K562 (cell line): ENCODE data around the gene RNF26. TPM values are rescaled to one million over a fixed set of nuclear protein-coding genes. Genes with fewer than 3 reads are reported as not detected.

ENCODE experiments used
- ZBTB40 ChIP-seq, 2 experiments: fragments of 450-650 bp in 1 of 2; sonication (generic) in 1 of 2; formaldehyde crosslinking in 1 of 2; IDR thresholded peaks; 2 replicates each; pipeline versions ENCODE4 v1.7.1 to v1.9.0; 2016 to 2022; ENCODE audit warnings: inconsistent platforms in 1 of 2, mild to moderate bottlenecking in 1 of 2, missing genetic modification reagents in 1 of 2
- polyA plus RNA-seq, 8 experiments: library from polyadenylated mRNA; depleted of rRNA in 4 of 8; stranded (reverse) in 5 of 8; unstranded in 3 of 8; fragments of >200 nt; fragmentation: Nextera tagmentation in 2 of 8; fragmentation: Illumina TruSeq in 1 of 8; extraction: Ambion mirVana in 2 of 8; extraction: Trizol in 1 of 8; gene quantifications; 2 replicates each; pipeline versions ENCODE4 v1.2.1 to v1.2.3, GENCODE V29; 2011 to 2014; ENCODE audit warnings: inconsistent platforms in 1 of 8, missing spikeins in 1 of 8
- total RNA-seq, 7 experiments: library from RNA; depleted of rRNA in 6 of 7; stranded (reverse); fragments of >200 nt in 6 of 7; fragmentation: Illumina TruSeq in 2 of 7; extraction: Trizol in 2 of 7; gene quantifications; 2 replicates each; pipeline versions ENCODE4 v1.2.1 to v1.2.3, GENCODE V29; 2011 to 2021; ENCODE audit warnings: low replicate concordance in 1 of 7
- TF ChIP-seq, protein P1 (sequence below): fragments of 450-650 bp; IDR thresholded peaks from 2 replicates; pipeline ENCODE4 v1.6.1; 2016; ENCODE audit warnings: mild to moderate bottlenecking, moderate library complexity
- TF ChIP-seq, protein P2 (sequence below): fragments of 250-450 bp; sonication (Bioruptor Pico); IDR thresholded peaks from 2 replicates; pipeline ENCODE4 v1.8.0; 2022; ENCODE audit warnings: inconsistent platforms, mild to moderate bottlenecking, moderate library complexity, borderline replicate concordance

Gene RNF26
- total and polyA plus RNA-seq, 9 of the 15 experiments (the other 6 are each of a cell fraction or from before 2014, with no cell fraction given) = 5.3 to 53.6 (median 12.7) TPM

DNA sequence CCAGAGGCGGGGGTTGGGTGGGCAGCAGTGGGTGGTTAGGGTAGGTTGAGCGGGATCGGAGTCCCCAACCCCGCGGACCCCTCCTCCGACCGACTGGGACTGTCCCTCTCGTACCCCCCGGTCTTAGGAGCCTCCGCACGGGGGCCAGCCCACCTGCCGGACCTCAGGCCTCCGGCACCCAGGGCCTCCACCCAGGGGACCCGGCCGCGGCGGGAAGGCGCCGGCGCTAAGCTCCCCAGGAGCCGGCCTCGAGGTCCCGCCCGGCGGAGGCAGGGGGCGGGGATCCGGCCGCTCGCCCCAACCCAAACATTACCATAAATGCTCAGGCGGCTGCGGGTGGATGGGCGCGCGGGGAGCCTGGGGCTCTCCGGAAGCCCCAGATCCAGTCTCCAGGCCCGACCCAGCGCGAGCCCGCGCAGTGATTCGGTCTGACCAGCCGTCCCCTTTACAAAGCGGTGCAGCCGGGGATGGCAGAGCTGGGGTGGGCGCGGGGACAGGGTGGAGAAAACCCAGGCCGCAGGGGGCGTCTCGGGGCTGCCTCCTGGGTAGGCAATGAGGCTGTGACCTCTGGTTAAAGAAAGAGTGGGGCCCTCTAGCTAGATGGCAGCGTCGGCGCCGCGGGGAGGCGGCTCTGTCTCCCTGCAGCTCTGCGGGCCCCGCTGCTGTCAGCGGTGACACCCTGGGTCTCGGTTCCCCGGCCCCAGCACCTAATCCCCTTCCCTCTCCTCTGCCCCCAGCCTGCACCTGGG, 13.4 kb upstream of the RNF26 start (continued):
- TF ChIP-seq, protein P1, sequence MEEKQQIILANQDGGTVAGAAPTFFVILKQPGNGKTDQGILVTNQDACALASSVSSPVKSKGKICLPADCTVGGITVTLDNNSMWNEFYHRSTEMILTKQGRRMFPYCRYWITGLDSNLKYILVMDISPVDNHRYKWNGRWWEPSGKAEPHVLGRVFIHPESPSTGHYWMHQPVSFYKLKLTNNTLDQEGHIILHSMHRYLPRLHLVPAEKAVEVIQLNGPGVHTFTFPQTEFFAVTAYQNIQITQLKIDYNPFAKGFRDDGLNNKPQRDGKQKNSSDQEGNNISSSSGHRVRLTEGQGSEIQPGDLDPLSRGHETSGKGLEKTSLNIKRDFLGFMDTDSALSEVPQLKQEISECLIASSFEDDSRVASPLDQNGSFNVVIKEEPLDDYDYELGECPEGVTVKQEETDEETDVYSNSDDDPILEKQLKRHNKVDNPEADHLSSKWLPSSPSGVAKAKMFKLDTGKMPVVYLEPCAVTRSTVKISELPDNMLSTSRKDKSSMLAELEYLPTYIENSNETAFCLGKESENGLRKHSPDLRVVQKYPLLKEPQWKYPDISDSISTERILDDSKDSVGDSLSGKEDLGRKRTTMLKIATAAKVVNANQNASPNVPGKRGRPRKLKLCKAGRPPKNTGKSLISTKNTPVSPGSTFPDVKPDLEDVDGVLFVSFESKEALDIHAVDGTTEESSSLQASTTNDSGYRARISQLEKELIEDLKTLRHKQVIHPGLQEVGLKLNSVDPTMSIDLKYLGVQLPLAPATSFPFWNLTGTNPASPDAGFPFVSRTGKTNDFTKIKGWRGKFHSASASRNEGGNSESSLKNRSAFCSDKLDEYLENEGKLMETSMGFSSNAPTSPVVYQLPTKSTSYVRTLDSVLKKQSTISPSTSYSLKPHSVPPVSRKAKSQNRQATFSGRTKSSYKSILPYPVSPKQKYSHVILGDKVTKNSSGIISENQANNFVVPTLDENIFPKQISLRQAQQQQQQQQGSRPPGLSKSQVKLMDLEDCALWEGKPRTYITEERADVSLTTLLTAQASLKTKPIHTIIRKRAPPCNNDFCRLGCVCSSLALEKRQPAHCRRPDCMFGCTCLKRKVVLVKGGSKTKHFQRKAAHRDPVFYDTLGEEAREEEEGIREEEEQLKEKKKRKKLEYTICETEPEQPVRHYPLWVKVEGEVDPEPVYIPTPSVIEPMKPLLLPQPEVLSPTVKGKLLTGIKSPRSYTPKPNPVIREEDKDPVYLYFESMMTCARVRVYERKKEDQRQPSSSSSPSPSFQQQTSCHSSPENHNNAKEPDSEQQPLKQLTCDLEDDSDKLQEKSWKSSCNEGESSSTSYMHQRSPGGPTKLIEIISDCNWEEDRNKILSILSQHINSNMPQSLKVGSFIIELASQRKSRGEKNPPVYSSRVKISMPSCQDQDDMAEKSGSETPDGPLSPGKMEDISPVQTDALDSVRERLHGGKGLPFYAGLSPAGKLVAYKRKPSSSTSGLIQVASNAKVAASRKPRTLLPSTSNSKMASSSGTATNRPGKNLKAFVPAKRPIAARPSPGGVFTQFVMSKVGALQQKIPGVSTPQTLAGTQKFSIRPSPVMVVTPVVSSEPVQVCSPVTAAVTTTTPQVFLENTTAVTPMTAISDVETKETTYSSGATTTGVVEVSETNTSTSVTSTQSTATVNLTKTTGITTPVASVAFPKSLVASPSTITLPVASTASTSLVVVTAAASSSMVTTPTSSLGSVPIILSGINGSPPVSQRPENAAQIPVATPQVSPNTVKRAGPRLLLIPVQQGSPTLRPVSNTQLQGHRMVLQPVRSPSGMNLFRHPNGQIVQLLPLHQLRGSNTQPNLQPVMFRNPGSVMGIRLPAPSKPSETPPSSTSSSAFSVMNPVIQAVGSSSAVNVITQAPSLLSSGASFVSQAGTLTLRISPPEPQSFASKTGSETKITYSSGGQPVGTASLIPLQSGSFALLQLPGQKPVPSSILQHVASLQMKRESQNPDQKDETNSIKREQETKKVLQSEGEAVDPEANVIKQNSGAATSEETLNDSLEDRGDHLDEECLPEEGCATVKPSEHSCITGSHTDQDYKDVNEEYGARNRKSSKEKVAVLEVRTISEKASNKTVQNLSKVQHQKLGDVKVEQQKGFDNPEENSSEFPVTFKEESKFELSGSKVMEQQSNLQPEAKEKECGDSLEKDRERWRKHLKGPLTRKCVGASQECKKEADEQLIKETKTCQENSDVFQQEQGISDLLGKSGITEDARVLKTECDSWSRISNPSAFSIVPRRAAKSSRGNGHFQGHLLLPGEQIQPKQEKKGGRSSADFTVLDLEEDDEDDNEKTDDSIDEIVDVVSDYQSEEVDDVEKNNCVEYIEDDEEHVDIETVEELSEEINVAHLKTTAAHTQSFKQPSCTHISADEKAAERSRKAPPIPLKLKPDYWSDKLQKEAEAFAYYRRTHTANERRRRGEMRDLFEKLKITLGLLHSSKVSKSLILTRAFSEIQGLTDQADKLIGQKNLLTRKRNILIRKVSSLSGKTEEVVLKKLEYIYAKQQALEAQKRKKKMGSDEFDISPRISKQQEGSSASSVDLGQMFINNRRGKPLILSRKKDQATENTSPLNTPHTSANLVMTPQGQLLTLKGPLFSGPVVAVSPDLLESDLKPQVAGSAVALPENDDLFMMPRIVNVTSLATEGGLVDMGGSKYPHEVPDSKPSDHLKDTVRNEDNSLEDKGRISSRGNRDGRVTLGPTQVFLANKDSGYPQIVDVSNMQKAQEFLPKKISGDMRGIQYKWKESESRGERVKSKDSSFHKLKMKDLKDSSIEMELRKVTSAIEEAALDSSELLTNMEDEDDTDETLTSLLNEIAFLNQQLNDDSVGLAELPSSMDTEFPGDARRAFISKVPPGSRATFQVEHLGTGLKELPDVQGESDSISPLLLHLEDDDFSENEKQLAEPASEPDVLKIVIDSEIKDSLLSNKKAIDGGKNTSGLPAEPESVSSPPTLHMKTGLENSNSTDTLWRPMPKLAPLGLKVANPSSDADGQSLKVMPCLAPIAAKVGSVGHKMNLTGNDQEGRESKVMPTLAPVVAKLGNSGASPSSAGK = peak; percentile 44
- TF ChIP-seq, protein P2, sequence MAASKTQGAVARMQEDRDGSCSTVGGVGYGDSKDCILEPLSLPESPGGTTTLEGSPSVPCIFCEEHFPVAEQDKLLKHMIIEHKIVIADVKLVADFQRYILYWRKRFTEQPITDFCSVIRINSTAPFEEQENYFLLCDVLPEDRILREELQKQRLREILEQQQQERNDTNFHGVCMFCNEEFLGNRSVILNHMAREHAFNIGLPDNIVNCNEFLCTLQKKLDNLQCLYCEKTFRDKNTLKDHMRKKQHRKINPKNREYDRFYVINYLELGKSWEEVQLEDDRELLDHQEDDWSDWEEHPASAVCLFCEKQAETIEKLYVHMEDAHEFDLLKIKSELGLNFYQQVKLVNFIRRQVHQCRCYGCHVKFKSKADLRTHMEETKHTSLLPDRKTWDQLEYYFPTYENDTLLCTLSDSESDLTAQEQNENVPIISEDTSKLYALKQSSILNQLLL (CRISPR knock-in tag) = no peak
- TF ChIP-seq ZBTB40 (IDR thresholded peaks at IDR 0.05) (0 out of 2 replicates have a peak, but pooled peaks have one; percentile 11), ZBTB40 (CRISPR knock-in tag; IDR thresholded peaks at IDR 0.05) (no peak)
